Right ventricle myocardium inferior (tissue), 1 donor: Measurements from ENCODE around the gene LRRN4. TPM values are rescaled to one million over a fixed set of nuclear protein-coding genes. Genes with fewer than 3 reads are reported as not detected.

Experiments
- ATAC-seq: fragments of 200-7000 bp; cut with Tn5 transposase; one replicate; pipeline ENCODE4 v1.9.1; 2020; ENCODE audit warnings: mild to moderate bottlenecking, moderate library complexity
- DNase-seq: peaks from one replicate; pipeline ENCODE4 v3.0.0; 2021; ENCODE audit errors: missing footprints
- intact Hi-C: fragments of 100-400 bp; cut with DNase I; formaldehyde crosslinking; loops from one replicate; pipeline ENCODE4 v1.11.0; 2022
- total RNA-seq: library from RNA; stranded (reverse); fragmentation: NEBNext Ultra II Directional; extraction: Animal tissue kit (Norgen Biotek cat#: 25700); gene quantifications from one replicate; pipeline ENCODE4 v1.2.1, GENCODE V29; 2021
- donor health status: DM: no; HTN: yes; CAD: no; lungs with severe emphysema.

Gene LRRN4
- total RNA-seq, 1 donor from 2014 or later, result 0.46 TPM

DNA sequence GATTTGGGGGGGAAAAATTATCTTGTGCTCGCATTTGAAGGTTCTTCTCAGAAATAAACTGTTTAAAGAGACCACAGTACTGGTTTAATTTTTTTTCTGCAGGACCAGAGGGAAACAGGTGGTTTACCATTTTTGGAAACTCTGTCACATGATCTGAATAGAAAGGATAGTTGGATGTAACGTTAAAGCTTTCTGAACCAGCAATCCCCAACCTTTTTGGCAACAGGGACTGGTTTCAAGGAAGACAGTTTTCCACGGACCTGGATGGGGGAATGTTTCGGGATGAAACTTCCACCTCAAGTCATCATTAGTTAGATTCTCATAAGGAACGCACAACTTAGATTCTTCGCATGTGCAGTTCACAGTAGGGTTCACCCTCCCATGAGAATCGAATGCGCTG lies 53.0 kb downstream of the LRRN4 start:
- intact Hi-C loops, result no loop called here
- no peak for DNase-seq
- ATAC-seq, result no peak

DNA sequence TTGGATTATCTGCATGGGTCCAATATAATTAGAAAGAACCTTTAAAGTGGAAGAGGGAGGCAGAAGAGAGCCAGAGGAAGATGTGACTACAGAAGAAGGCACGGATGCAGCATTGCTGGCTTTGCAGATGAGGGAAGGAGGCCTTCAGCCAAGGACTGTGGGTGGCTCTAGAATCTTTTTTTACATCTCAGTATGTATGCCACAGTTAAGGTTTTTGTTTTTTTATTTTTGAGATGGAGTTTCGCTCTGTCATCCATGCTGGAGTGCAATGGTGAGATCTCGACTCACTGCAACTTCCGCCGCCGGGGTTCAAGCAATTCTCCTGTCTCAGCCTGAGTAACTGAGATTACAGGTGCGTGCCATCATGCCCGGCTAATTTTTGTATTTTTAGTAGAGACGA lies 54.1 kb downstream of the LRRN4 start:
- no peak for DNase-seq
- intact Hi-C loops, result no loop called here

DNA sequence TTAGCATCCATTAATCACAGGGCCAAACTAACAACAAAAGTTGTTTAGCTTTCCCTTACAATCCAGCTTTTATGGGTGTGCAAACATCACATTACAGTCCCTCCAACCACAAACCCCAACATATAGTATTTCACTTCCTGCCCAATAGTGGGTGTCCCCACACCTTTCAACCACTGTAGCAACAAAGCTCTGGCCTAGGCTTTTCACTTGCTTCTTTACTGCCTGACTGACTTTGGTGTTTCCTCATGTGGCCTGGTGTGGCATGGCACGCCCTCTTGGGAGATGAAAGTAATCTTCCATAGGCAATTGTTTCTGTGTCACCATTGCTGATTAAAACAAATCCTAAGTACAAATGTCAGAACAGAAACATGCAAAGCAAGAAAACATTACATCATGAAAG lies 57.1 kb downstream of the LRRN4 start:
- ATAC-seq (no peak), DNase-seq (no peak)
- intact Hi-C loops, result no loop called here

More for the DNA sequence above, 54.1 kb downstream of the LRRN4 start:
- ATAC-seq, result no peak

DNA sequence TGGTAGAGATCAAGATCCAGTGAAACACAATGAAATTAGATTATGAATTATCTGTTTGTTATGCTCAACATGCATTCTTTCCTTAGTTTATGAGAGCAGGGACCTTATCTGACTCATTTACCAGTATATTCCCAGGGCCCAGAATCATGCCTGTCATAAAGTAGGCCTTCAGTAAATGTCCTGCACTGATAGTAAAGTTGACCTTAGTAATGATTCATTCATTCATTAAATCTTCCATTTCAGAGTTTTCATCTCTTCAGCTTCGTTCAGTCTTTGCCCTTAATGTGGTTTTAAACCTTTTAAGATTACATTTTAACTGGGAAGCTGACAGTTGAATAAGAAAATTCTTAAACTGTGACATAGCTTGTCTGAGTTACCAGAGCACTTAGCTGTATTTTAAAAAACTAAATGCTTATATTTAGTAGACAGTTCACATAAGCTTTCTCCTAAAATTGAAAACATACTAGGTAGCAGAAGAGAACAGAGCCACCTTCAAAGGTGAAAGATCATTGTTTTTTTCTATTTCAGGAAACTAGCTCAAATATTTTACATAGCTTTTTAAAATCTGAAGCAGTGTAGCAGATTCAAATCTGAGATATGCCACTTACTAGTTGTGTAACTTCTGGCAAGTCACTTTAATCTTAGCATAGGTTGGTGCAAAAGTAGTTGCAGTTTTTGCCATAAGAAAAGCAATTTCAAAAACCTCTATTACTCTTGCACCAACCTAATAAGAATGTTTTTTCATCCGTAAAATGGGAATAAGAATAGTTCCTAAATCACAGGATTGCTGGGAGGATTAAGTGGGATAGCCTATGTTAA lies 62.0 kb downstream of the LRRN4 start:
- DNase-seq, result no peak
- ATAC-seq, result no peak
- intact Hi-C loops, result no loop called here

DNA sequence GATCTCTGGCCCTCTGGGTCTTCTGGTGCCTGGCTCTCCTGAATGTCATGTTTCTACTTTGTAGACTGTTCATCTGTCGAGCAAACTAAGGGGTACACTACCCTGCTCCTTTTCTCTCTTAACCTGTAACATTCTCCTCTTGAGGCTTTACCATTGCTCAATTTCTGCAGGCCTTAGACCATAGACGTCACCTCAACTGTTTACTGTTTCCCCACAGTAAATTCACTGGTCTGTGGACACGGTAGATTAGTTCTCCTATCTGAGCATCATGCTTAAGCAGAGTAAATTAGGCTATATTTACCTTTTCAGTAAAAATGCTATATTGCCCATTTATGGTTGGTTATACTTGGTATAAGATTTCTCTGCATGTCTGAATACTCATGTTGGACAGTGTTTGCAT lies 62.9 kb downstream of the LRRN4 start:
- no peak for ATAC-seq
- intact Hi-C loops, result no loop called here
- no peak for DNase-seq

Other genes starting within 250 kb of the LRRN4 start
- gene CHGB, start 142.6 kb downstream of the LRRN4 start, total RNA-seq, result 7.2 TPM
- gene TRMT6, start 103.5 kb downstream of the LRRN4 start, total RNA-seq, result 6.1 TPM
- gene MCM8, start 103.4 kb downstream of the LRRN4 start, total RNA-seq, result 6.4 TPM
- 104 TPM for gene CRLS1, start 47.9 kb downstream of the LRRN4 start, total RNA-seq
- 1.5 TPM for gene FERMT1, start 69.0 kb upstream of the LRRN4 start, total RNA-seq